ENCODE measurements around the gene TRIM56. TPM values are rescaled to one million over a fixed set of nuclear protein-coding genes. Genes with fewer than 3 reads are reported as not detected.
A peak's percentile ranks its signal among the peaks of the same experiment; 100 is the strongest.

TRIM56 gene
- total and polyA plus RNA-seq, 2 of the 4 experiments (the other 2 are of a cell fraction), result 3.9 to 5.9 TPM

DNA sequence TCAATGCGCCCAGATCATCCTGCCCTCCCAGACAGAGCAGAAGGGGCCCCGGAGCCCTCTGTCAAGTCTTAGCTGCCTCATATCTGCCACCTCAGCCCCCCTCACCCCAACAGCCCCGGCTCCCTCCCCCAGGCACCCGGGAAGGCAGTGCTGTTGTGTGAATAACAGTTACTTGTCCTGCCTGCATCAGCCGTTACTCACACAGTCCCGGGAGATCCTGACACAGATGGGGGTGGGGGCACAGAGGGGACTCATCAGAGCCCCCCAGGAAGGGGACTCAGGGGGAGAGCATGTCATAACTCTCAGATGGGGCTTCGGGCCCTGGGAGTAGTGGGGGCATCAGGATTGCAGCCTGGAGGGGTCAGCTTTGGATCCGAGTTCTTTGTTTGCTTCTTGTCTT lies 29.2 kb downstream of the TRIM56 start:
- peak overlapping the region; percentile 99 for H3K4ac ChIP-seq (ENCODE audit: low read depth, low read length)
- CTCF ChIA-PET, result no interaction called here
- peak overlapping the region; percentile 97 for H2AK9ac ChIP-seq (replicated peaks; ENCODE audit: low read depth, low read length, poor library complexity)
- H2AK5ac ChIP-seq (ENCODE audit: low read depth, low read length), result peak overlapping the region; percentile 99
- H2BK15ac ChIP-seq (ENCODE audit: low read depth, low read length), result peak overlapping the region; percentile 78; the same call in 2 of the 3 replicates
- peaks cover 0 to 8% of the 10 kb centered on the region in 2 experiments; a peak in 2 of 4 replicates for H3K79me1 ChIP-seq (ENCODE audit: low read depth in 1 of 2, low read length in 2 of 2)
- H3K4me3 ChIP-seq (ENCODE audit: insufficient read depth, low read depth, low read length), result no peak overlapping the region
- H3K27me3 ChIP-seq (ENCODE audit: control insufficient read depth, insufficient read depth, low read length), result no peaks in the 10 kb centered on the region
- H3K14ac ChIP-seq (replicated peaks; ENCODE audit: low read depth, low read length), result peak overlapping the region; percentile 85; the same call in 1 of the 2 replicates
- ATAC-seq (ENCODE audit: low read depth) (peak; percentile 34), DNase-seq (no peak)
- H3K4me2 ChIP-seq (ENCODE audit: low read depth, low read length), result peak overlapping the region; percentile 33; the same call in 1 of the 2 replicates
- no peaks in the 10 kb centered on the region for H3K36me3 ChIP-seq (ENCODE audit: control insufficient read depth, insufficient read depth, low read length)
- peak overlapping the region; percentile 24 for H3K27ac ChIP-seq (ENCODE audit: insufficient read depth, low read length)
- H3K9me3 ChIP-seq (ENCODE audit: control insufficient read depth, insufficient read depth, low read length), result no peaks in the 10 kb centered on the region
- H4K91ac ChIP-seq (ENCODE audit: insufficient read depth, low read depth, low read length), result peak overlapping the region; percentile 90
- peak overlapping the region; percentile 86 for H2AFZ ChIP-seq (replicated peaks; ENCODE audit: low read length, poor library complexity)
- WGBS, 2 experiments (ENCODE audit: extremely low coverage in 2 of 2, insufficient read length in 1 of 2), result no CpG with 5 or more reads among the region's 8 CpGs
- TF ChIP-seq FOS (IDR thresholded peaks at IDR 0.05; ENCODE audit: low read depth, low read length), result peak; percentile 47; the same call in 1 of the 2 replicates
- peak; percentile 1; the same call in 1 of the 2 replicates for TF ChIP-seq SMC3 (IDR thresholded peaks at IDR 0.05; ENCODE audit: low read depth, low read length)
- TF ChIP-seq, protein P1, sequence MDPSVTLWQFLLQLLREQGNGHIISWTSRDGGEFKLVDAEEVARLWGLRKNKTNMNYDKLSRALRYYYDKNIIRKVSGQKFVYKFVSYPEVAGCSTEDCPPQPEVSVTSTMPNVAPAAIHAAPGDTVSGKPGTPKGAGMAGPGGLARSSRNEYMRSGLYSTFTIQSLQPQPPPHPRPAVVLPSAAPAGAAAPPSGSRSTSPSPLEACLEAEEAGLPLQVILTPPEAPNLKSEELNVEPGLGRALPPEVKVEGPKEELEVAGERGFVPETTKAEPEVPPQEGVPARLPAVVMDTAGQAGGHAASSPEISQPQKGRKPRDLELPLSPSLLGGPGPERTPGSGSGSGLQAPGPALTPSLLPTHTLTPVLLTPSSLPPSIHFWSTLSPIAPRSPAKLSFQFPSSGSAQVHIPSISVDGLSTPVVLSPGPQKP (IDR thresholded peaks at IDR 0.05; ENCODE audit: borderline replicate concordance, low read depth, low read length), result no peak
- no peak for TF ChIP-seq MXI1 (IDR thresholded peaks at IDR 0.05; ENCODE audit: borderline replicate concordance, low read depth, low read length)
- TF ChIP-seq CTCF (conservative IDR thresholded peaks at IDR 0.05; ENCODE audit: low read depth, low read length), result no peak
- 0 out of 2 replicates have a peak, but pooled peaks have one; percentile 18 for TF ChIP-seq MAFK (IDR thresholded peaks at IDR 0.05; ENCODE audit: low read depth, low read length)
- TF ChIP-seq MAZ (IDR thresholded peaks at IDR 0.05; ENCODE audit: borderline replicate concordance, low read depth, low read length), result 0 out of 2 replicates have a peak, but pooled peaks have one; percentile 43
- no peaks in the 10 kb centered on the region for H4K20me1 ChIP-seq (ENCODE audit: insufficient read depth, low read length)
- H3K56ac ChIP-seq (ENCODE audit: extremely low read depth, insufficient read depth, low read length), result peak overlapping the region; percentile 61; the same call in 1 of the 2 replicates
- 0 out of 2 replicates have a peak overlapping the region, but pooled peaks have one; percentile 31 for H3K9ac ChIP-seq (ENCODE audit: low read depth, low read length)
- POLR2A ChIA-PET (ENCODE audit: unreplicated experiment), result no interaction called here
- peak overlapping the region; percentile 43 for H3K18ac ChIP-seq (ENCODE audit: low read depth, low read length)
- in situ Hi-C loops (cut with MboI; ENCODE audit: low sequenced_read_pairs) (loop anchor here (25.0 kb wide), 1 partner anchor 677 kb away; the partner anchor contains the start of genes MEPCE, PPP1R35 and ZCWPW1), dilution Hi-C loops (cut with HindIII; ENCODE audit: low sequenced_read_pairs, unreplicated experiment) (no loop called here), intact Hi-C loops (cut with micrococcal nuclease) (no loop called here)
- peak overlapping the region; percentile 93 for H4K5ac ChIP-seq (ENCODE audit: low read depth, low read length)
- peaks cover 13% of the 10 kb centered on the region for H3K4me1 ChIP-seq (ENCODE audit: control insufficient read depth, insufficient read depth, low read length)
- H2BK5ac ChIP-seq (ENCODE audit: low read depth, low read length, poor library complexity, severe bottlenecking), result peak overlapping the region; percentile 87
- H3K9me1 ChIP-seq (ENCODE audit: insufficient read depth, low read length), result peaks cover 16% of the 10 kb centered on the region
- peak overlapping the region; percentile 97 for H2BK120ac ChIP-seq (ENCODE audit: low read depth, low read length)
- peak overlapping the region; percentile 83 to 91 for H4K8ac ChIP-seq (ENCODE audit: low read depth in 2 of 2, low read length in 2 of 2)
- peak overlapping the region; percentile 94 for H3K23ac ChIP-seq (ENCODE audit: low read depth, low read length)
- H2BK20ac ChIP-seq (ENCODE audit: low read depth, low read length), result peak overlapping the region; percentile 96
- BruUV-seq (replicated peaks), result no TSS peak

All from IMR-90 (cell line).